VCaP (cell line): ENCODE data around the gene CFL2.
A peak's percentile ranks its signal among the peaks of the same experiment; 100 is the strongest.
"Not testable (repeated sequence)": the region's sequence is repeated elsewhere in the genome, so short reads cannot be mapped to it uniquely, and the experiment has no call there.

Source experiments
- H3K27ac ChIP-seq: fragments of 450-650 bp; 2 replicates; pipeline ENCODE4 v1.5.1; 2017
- TF ChIP-seq, protein P1 (sequence below): fragments of 450-650 bp; conservative IDR thresholded peaks from 2 replicates; pipeline ENCODE4 v1.5.1; 2017; ENCODE audit warnings: mild to moderate bottlenecking, moderate library complexity

Gene CFL2

DNA sequence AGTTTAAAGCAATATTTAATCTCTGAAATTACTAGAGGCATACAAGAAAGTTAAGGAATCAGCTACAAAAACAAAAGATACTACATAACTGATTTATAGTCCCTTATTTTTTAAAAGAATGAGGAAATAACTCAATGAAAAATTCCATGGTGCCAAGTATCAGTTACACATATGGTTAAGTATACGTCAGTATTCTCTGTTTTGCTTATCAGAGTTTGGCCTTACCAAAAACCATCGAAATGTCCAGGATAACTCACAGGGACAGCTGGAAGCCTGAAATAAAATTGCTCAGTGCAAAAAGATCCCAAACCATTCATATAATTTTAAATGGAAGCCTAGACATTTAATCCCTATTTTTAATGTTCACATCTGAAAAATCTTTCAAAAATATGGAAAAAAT, 3.6 kb downstream of the CFL2 start:
- TF ChIP-seq, protein P1, sequence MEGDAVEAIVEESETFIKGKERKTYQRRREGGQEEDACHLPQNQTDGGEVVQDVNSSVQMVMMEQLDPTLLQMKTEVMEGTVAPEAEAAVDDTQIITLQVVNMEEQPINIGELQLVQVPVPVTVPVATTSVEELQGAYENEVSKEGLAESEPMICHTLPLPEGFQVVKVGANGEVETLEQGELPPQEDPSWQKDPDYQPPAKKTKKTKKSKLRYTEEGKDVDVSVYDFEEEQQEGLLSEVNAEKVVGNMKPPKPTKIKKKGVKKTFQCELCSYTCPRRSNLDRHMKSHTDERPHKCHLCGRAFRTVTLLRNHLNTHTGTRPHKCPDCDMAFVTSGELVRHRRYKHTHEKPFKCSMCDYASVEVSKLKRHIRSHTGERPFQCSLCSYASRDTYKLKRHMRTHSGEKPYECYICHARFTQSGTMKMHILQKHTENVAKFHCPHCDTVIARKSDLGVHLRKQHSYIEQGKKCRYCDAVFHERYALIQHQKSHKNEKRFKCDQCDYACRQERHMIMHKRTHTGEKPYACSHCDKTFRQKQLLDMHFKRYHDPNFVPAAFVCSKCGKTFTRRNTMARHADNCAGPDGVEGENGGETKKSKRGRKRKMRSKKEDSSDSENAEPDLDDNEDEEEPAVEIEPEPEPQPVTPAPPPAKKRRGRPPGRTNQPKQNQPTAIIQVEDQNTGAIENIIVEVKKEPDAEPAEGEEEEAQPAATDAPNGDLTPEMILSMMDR: no peak
- no peak overlapping the region for H3K27ac ChIP-seq

DNA sequence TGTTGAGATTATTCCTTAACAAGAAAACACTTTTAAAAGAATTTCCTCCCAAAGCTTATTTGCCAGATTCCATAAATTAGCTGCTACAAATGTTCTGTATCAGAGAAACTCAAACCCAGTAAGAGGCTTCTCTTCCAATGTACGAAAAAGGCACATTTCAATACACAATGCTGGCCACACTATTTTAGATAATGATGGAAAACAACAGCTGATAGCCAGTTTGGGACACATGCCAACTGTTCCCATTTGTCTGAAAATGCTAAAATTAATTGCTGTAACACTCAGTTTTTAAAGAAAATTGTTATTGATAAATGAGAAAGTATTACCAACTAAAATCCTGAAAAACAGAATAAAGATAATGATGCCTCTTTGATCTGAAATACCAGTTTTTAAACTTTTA, 4.4 kb downstream of the CFL2 start:
- TF ChIP-seq, protein P1: no peak
- H3K27ac ChIP-seq: no peak overlapping the region

DNA sequence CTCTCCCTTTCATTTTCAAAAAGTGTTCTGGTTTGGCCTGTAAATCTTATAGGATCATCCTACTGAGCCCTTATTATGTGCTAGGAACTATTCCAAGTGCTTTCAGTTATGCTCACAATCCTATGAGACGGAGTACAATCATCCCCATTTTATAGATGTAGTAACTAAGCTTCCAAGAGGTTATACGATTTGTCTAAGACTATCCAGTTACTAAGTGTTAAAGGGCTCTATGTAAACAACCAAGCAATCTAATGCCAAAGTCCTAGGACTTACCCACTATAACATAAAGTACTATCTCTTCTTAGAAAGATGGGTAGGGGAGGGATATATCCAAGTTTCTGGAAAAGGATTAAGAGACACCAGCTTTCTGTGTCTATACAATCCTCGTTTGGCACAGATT, 6.7 kb downstream of the CFL2 start:
- TF ChIP-seq, protein P1: no peak
- H3K27ac ChIP-seq: no peak overlapping the region

DNA sequence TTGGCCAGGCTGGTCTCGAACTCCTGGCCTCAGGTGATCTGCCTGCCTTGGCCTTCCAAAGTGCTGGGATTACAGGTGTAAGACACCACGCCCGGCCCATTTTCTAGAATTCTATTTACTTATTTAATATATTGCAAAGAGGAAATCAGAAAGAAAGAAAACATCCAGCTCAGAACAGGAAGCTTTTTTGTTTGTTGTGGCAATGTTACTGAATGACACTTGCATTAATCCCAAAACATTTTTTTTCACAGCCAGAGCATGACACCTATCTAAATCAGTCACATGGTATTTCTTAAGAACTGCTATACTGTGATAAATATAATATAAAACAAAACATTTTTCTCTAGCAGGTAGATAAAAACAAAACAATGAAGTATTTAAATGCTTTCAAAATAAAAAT, 12.6 kb downstream of the CFL2 start:
- TF ChIP-seq, protein P1: no peak

DNA sequence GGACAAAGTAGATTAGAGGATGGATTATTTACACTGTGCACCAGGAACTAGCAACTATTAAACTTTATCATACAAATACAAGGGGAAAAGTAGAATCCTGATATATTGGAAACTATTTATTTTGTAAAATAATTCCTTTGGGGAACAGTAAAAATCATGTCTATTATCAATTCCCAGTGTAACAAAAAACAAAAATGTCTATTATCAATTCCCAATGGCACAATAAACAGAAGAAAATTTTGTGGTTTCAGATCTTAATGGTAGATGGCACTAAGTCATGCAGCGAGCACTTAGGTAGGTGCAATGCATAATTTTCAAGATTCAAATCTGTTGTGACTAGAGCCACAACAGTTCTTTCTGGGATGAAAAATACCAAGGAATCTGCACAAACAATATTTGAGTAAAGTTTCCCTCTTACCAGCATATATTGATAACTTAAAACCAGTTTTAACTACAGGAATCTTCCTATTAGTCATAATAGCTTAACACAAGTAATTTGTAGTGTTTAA, 13.7 kb downstream of the CFL2 start:
- TF ChIP-seq, protein P1: no peak
- peak overlapping the region; percentile 36 for H3K27ac ChIP-seq

More for the DNA sequence above, 12.6 kb downstream of the CFL2 start:
- peak overlapping the region; percentile 36 for H3K27ac ChIP-seq

DNA sequence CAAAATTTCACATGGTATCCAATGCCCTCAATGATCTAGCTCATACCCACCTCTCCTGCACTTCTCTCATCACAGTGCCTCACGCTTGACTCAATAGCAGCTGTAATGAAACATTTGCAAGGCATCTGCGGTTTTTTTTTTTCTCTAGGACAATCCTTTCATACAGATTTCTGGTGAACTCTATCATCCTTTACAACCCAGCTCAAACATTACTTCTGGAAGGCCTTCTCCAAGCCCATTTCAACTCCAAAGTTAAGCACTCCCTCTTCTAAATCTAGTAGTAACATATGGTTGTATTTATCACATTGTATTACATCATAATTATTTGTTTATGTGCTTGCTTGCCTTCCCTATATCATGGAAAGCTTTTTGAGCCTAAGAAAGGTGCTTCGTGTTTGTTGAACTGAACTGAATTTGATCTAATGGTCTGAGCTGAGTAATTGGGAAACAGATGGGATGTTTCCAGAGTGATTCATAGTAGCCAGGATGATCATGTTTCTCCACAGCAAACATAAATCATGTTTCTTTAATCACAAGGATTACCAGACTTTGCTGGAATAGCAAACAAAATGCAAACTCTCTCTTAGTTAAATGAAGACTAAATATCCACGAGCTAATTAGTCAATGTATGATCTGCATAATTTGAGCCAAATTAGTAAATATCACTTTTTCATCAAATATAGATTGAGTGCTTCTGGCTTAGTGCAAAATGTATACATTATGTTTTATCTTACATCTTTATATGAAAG, 14.3 kb downstream of the CFL2 start:
- H3K27ac ChIP-seq: peak overlapping the region; percentile 36

DNA sequence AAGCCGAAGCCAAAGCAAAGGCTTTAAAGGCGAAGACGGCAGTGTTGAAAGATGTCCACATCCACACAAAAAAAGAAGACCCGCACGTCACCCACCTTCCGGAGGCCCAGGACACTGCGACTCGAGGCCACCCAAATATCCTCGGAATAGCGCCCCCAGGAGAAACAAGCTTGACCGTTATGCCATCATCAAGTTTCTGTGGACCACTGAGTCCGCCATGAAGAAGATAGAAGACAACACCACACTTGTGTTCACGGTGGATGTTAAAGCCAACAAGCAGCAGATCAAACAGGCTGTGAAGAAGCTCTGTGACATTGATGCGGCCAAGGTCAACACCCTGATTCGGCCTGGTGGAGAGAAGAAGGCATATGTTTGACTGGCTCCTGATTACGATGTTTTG, 20.2 kb downstream of the CFL2 start:
- H3K27ac ChIP-seq: not testable (repeated sequence)

More for the DNA sequence above, 14.3 kb downstream of the CFL2 start:
- TF ChIP-seq, protein P1: no peak
